ENCODE results near the gene SLC30A5.
"Not testable (repeated sequence)": the region's sequence is repeated elsewhere in the genome, so short reads cannot be mapped to it uniquely, and the experiment has no call there.

SLC30A5 gene

DNA sequence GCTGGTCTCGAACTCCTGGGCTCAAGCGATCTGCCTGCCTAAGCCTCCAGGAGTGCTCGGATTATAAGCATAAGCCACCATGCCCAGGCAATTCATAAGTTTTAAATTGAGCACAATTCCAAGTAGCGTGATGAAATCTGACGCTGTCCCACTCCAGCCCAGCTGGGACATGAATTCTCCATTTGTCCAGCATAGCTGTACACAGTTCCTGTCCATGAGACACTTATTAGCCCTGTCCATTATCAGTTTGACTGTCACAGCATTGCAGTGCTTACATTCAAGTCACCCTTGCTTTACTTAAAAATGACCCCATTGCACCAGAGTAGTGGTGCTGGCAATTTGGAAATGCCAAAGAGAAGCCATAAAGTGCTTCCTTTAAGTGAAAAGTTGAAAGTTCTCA is 7.6 kb upstream of the SLC30A5 start:
- Mint-ChIP-seq H3K4me1 (peaks cover 13% of the 10 kb centered on the region), H3K9me3 (no peaks in the 10 kb centered on the region), H3K36me3 (no peaks in the 10 kb centered on the region), H3K4me3 (no peak overlapping the region), H3K27me3 (no peaks in the 10 kb centered on the region), H3K27ac (no peak overlapping the region)

DNA sequence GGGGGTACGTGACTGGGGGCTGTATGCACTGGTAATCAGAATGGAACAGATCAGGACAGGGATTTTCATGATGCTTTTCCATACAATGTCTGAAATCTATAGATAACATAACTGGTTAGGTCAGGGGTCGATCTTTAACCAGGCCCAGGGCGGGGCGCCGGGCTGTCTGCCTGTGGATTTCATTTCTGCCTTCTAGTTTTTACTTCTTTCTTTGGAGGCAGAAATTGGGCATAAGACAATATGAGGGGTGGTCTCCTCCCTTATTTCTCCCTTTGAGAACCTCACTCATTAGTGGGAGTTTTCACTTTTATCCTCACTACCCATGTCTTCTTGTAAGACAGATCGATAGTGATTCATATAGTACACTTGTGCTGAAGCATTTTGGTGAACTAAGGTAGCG is 5.8 kb upstream of the SLC30A5 start:
- H3K9me3 Mint-ChIP-seq, H3K4me3 Mint-ChIP-seq, H3K27ac Mint-ChIP-seq, H3K36me3 Mint-ChIP-seq, H3K27me3 Mint-ChIP-seq: not testable (repeated sequence)
- H3K4me1 Mint-ChIP-seq, result peaks cover 13% of the 10 kb centered on the region

DNA sequence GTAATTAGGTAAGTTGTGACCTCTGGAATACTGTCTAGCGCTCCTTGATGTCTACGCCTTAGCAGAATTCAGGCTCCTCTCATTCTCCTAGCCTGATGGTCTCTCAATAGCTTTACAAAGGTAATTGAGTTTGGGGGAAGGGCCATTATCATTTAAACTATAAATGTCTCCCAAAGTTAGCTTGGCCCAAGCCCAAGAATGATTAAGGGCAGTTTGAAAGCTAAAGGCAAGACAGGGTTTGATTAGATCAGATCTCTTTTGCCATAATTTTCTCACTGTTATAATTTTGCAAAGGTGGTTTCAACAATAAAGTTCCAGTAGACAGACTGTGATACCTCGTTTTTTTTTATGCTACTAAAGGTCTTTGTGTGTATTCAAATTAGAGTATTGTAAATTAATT is 3.7 kb upstream of the SLC30A5 start:
- no peaks in the 10 kb centered on the region for H3K36me3 Mint-ChIP-seq
- peaks cover 4% of the 10 kb centered on the region for H3K4me1 Mint-ChIP-seq
- H3K4me3 Mint-ChIP-seq, result no peak overlapping the region
- H3K27me3 Mint-ChIP-seq, result no peaks in the 10 kb centered on the region
- no peaks in the 10 kb centered on the region for H3K9me3 Mint-ChIP-seq
- H3K27ac Mint-ChIP-seq, result no peak overlapping the region

DNA sequence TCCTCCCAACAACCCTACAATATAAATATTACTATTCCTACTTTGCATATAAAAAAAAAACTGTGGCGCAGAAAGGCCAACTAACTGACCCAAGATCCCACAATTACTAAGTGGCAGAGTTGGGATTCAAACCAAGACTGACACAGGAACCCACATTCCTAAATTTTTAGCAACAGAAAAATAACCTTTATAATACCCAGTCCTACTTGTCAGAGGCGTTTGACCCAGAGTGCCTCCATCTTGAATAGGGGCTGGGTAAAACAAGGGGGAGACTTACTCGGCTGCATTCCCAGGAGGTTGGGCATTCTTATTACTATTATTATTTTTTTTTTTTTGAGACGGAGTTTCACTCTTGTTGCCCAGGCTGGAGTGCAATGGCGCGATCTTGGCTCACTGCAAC is 2.0 kb upstream of the SLC30A5 start:
- Mint-ChIP-seq H3K4me1 (peaks cover 19% of the 10 kb centered on the region), H3K27ac (no peak overlapping the region), H3K27me3 (no peaks in the 10 kb centered on the region), H3K4me3 (no peak overlapping the region), H3K36me3 (no peaks in the 10 kb centered on the region), H3K9me3 (no peaks in the 10 kb centered on the region)

DNA sequence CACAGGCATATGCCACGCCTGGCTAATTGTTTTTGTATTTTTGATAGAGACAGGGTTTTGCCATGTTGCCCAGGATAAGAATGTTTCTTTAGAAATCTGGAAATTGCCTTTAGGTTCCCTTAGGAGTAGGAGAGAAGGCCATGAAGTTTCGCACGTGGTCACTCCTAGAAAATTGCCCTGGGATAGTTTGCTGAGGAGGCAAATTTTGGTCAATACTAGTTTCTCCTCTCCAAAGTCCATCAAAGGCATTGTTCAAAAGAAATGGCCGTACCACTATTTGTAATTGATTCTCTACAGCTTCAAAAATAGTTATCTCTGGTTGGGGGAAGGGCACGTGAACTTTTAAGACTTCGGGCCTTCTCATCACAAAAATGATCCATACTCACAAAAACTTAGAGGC is 845 bp upstream of the SLC30A5 start:
- Mint-ChIP-seq H3K36me3 (peaks cover 2% of the 10 kb centered on the region), H3K9me3 (no peaks in the 10 kb centered on the region), H3K4me1 (peaks cover 31% of the 10 kb centered on the region), H3K27me3 (no peaks in the 10 kb centered on the region), H3K4me3 (no peak overlapping the region), H3K27ac (no peak overlapping the region)

DNA sequence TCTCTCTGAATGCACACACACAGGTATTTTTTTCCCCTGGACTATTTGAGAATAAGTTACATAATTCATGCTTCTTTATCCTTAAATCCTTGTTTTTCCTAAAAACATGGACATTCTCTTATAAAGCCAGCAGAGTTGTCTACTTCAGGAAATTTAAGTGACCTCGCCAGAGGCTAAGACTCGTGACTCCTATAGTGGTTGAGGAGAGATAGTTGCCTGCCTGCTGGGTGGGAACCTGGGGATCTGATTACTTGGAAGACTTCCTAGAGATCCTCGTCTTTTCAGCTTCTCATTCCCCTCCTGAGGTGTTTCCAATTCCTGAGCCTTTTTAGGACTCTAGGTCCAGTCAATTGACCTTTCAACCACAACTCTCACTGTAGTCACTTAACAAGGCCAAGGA is 5.5 kb downstream of the SLC30A5 start:
- no peaks in the 10 kb centered on the region for H3K9me3 Mint-ChIP-seq
- H3K4me3 Mint-ChIP-seq, result no peak overlapping the region
- H3K27me3 Mint-ChIP-seq, result no peaks in the 10 kb centered on the region
- peak overlapping the region; percentile 62 for H3K27ac Mint-ChIP-seq
- H3K4me1 Mint-ChIP-seq, result peaks cover 48% of the 10 kb centered on the region
- H3K36me3 Mint-ChIP-seq, result peaks cover 2% of the 10 kb centered on the region

DNA sequence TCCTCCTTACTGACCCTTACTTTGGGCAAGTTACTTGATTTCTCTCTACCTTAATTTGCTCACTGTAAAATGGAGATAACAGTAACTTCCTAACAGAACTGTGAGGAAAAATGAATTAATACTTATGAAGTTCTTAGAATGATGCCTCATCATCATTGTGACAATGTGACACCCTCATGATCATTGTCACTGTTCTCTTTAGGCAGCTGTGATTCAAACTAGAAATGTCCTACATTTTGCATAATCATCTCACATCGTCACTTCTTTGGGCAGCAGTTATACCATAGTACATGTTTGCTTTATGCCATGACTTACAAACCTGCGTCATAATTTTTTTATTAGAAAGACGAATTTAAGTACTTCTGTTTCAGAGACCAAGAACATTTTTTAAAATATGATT is 9.7 kb downstream of the SLC30A5 start:
- Mint-ChIP-seq H3K27me3 (no peaks in the 10 kb centered on the region), H3K9me3 (no peaks in the 10 kb centered on the region), H3K4me3 (no peak overlapping the region), H3K36me3 (peaks cover 1% of the 10 kb centered on the region), H3K4me1 (peaks cover 17% of the 10 kb centered on the region), H3K27ac (no peak overlapping the region)

DNA sequence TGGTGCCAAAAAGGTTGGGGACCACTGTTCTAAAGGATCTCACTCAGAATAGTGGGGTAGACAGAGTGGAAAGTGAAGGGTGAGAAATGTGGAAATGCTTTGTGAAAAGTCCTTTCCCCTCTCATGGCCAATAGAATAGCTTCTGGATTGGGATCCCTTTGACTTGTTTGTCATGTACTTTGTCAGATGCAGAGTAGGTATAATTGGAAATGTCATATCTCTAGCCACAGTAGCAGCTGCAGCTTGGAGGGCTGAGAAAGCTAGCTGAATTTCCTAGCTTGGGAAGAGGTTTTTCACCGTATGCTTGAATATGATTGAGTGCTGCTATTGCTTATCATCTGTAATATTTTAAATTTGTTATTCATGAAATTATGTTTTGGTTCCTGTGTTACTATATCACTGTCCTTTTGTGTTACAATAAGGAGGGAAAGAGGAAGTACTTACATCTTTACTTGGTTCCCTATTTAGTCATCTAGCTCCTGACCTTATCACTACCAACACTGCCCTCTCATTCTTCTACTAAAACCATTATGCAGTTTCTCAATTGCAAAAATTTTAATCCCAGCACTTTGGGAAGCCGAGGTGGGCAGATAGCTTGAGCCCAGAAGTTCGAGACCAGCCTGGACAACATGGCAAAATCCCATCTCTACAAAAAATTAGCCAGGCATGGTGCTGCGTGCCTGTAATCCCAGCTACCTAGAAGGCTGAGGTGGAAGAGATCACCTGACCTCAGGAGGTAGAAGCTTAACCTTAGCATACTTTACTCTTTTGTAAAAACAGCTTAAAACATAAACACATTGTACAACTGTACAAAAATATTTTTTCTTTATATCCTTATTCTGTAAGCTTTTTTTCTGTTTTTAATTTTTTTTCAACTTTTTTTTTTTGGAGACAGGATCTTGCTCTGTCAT is 12.4 kb downstream of the SLC30A5 start:
- H3K27ac Mint-ChIP-seq, result peak overlapping the region; percentile 17
- peaks cover 9% of the 10 kb centered on the region for H3K36me3 Mint-ChIP-seq
- no peaks in the 10 kb centered on the region for H3K27me3 Mint-ChIP-seq
- no peaks in the 10 kb centered on the region for H3K4me1 Mint-ChIP-seq
- no peaks in the 10 kb centered on the region for H3K9me3 Mint-ChIP-seq
- H3K4me3 Mint-ChIP-seq, result no peak overlapping the region

DNA sequence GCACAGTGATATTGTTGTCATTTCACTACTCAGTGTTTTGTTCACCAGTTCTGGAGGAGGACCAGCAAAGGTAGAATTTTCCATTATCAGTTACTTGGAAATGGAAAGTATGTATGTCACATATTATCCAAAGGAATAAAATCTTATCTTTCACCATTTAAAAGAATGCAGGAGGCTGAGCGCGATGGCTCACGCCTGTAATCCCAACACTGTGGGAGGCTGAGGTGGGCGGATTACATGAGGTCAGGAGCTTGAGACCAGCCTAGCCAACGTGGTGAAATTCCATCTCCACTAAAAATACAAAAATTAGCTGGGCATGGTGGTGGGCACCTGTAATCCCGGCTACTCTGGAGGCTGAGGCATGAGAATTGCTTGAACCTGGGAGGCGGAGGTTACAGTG is 14.6 kb downstream of the SLC30A5 start:
- not testable (repeated sequence) for H3K9me3 Mint-ChIP-seq, H3K4me3 Mint-ChIP-seq, H3K27me3 Mint-ChIP-seq, H3K4me1 Mint-ChIP-seq, H3K36me3 Mint-ChIP-seq, H3K27ac Mint-ChIP-seq

DNA sequence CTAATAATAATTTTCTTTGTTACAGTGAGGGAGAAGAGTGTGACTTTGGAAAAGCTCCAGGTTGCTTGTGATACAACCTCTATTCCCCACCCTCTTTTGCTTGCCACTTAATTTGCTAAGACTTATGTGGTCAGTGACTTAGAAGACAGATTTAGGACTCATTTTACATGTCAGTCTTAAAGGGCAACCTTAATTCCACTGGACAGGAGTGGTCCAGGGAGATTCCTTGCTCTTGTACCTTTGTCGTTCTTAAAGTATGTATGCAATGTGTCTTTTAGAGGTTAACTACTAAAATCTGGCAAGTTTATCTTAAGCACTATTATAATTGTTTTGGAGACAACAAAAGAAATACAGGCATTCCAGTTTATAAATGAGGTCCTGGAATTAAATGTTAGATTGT is 20.0 kb downstream of the SLC30A5 start:
- peaks cover 10% of the 10 kb centered on the region for H3K36me3 Mint-ChIP-seq
- H3K4me1 Mint-ChIP-seq, result no peaks in the 10 kb centered on the region
- no peaks in the 10 kb centered on the region for H3K9me3 Mint-ChIP-seq
- no peak overlapping the region for H3K27ac Mint-ChIP-seq
- H3K27me3 Mint-ChIP-seq, result no peaks in the 10 kb centered on the region
- H3K4me3 Mint-ChIP-seq, result no peak overlapping the region

DNA sequence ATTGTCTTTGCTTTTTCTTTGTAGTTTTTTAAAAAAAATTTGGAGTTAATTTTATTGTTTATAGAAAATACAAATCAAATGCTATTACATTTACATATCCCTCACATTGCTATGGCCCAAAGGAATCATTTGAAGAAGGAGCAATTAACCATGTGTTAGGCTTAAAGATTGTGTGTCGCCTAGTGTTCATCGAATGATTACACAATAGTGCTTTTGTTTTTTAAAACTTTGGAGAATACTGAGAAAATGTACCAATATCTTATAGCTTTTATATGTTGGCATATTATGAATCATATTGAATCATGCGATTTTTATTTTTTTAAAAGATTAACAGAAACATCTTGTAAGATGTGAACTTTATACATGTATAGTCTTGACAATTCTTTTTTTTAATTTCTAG is 21.7 kb downstream of the SLC30A5 start:
- Mint-ChIP-seq H3K4me3 (no peak overlapping the region), H3K4me1 (no peaks in the 10 kb centered on the region), H3K9me3 (no peaks in the 10 kb centered on the region), H3K27ac (no peak overlapping the region), H3K27me3 (no peaks in the 10 kb centered on the region), H3K36me3 (peaks cover 13% of the 10 kb centered on the region)

DNA sequence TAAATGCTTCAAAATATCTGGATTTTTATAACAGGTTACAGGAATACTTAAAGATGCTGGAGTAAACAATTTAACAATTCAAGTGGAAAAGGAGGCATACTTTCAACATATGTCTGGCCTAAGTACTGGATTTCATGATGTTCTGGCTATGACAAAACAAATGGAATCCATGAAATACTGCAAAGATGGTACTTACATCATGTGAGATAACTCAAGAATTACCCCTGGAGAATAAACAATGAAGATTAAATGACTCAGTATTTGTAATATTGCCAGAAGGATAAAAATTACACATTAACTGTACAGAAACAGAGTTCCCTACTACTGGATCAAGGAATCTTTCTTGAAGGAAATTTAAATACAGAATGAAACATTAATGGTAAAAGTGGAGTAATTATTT is 35.6 kb downstream of the SLC30A5 start:
- Mint-ChIP-seq H3K4me1 (no peaks in the 10 kb centered on the region), H3K27ac (no peak overlapping the region), H3K9me3 (no peaks in the 10 kb centered on the region), H3K4me3 (no peak overlapping the region), H3K36me3 (peaks cover 23% of the 10 kb centered on the region), H3K27me3 (no peaks in the 10 kb centered on the region)

DNA sequence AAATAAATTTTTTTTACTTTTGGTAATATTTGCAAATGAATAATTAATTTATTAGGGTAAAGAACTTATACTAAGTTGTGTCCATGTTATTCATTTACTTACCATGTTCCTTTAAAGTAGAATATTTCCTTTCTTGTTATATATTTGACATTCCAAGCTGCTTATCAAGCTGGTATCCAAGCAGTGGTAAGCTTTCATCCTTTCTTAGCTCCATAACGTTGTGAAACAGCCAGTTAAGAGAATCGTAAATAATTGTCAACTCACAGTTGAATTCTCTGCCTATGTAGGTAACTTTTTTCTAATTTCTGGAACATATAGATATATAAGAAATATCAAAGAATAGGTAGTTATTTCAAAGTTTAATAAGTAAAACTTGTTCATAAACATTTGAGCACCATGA is 36.4 kb downstream of the SLC30A5 start:
- H3K36me3 Mint-ChIP-seq, result peaks cover 23% of the 10 kb centered on the region
- H3K4me1 Mint-ChIP-seq, result no peaks in the 10 kb centered on the region
- H3K9me3 Mint-ChIP-seq, result no peaks in the 10 kb centered on the region
- no peaks in the 10 kb centered on the region for H3K27me3 Mint-ChIP-seq
- no peak overlapping the region for H3K4me3 Mint-ChIP-seq
- no peak overlapping the region for H3K27ac Mint-ChIP-seq

DNA sequence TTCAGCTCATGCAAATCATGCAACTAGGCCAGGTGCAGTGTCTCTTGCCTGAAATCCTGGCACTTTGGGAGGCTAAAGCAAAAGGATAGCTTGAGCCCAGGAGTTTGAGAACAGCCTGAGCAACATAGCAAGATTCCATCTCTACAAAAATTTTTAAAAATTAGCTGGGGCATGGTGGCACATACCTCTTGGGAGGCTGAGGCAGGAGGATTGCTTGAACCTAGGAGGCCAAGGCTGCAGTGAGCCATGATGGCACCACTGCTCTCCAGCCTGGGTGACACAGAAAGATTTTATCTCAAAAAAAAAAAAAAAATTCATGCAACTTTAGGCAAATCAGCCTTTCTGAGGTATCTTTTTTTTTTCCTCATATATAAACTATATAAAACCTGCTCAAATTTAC is 37.5 kb downstream of the SLC30A5 start:
- Mint-ChIP-seq H3K36me3 (peaks cover 21% of the 10 kb centered on the region), H3K9me3 (no peaks in the 10 kb centered on the region), H3K4me1 (no peaks in the 10 kb centered on the region), H3K27me3 (no peaks in the 10 kb centered on the region), H3K4me3 (no peak overlapping the region), H3K27ac (peak overlapping the region; percentile 7)

DNA sequence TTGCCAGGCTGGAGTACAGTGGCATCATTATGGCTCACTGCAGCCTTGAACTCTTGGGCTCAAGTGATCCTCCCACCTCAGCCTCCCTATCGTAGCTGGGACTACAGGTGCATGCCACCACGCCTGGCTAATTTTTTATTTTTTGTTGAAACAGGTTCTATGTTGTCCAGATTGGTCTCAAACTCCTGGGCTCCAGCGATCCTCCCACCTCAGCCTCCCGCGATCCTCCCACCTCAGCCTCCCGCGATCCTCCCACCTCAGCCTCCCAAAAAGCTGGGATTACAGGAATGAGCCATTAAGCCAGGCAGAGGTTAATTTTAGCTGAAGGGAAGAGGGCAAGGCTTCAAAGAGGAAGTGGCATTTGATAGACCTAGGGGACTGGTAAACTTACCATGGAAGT is 40.3 kb downstream of the SLC30A5 start:
- Mint-ChIP-seq H3K27me3 (no peaks in the 10 kb centered on the region), H3K36me3 (peaks cover 13% of the 10 kb centered on the region), H3K4me1 (no peaks in the 10 kb centered on the region), H3K27ac (no peak overlapping the region), H3K9me3 (no peaks in the 10 kb centered on the region), H3K4me3 (no peak overlapping the region)

DNA sequence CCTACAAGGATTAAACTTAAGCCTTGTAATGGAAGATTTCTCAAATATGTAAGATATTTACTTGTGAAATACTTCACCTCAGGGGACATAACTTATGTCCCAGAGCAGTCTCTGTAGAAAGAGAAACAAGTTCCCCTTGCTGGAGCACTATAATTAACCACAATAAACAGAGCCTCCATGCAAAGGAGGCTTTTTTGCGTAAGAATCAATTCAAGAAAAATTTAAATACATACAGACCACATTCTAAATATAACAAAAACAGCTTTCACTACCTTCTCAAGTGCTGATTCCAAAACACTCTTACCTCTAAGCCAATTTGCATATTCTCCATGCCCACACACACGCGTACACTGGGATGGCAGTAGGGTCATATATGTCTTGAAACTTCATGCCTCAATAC is 42.5 kb downstream of the SLC30A5 start:
- Mint-ChIP-seq H3K36me3 (peaks cover 6% of the 10 kb centered on the region), H3K27me3 (no peaks in the 10 kb centered on the region), H3K4me1 (no peaks in the 10 kb centered on the region), H3K9me3 (peaks cover 6% of the 10 kb centered on the region), H3K27ac (no peak overlapping the region), H3K4me3 (no peak overlapping the region)

DNA sequence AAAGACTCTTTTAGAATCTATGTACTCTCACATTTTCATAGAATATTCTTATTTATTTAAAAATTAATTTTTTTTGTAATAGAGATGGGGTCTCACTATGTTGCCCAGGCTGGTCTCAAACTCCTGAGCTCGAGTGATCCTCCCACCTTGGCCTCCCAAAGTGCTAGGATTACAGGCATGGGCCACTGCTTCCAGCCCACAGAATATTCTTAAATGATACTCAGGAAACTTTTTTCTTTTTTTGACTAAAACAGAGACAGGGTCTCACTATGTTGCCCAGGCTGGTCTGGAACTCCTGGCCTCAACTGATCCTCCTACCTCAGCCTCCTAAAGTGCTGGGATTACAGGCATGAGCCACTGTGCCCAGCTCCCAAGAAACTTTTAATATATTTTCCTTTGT is 43.4 kb downstream of the SLC30A5 start:
- not testable (repeated sequence) for H3K9me3 Mint-ChIP-seq, H3K27me3 Mint-ChIP-seq, H3K4me1 Mint-ChIP-seq, H3K36me3 Mint-ChIP-seq, H3K4me3 Mint-ChIP-seq, H3K27ac Mint-ChIP-seq
